GM23338 (cell line): ENCODE data around the gene MED12L. TPM values are rescaled to one million over a fixed set of nuclear protein-coding genes. Genes with fewer than 3 reads are reported as not detected.

Experiments
- ATAC-seq: fragments of 200-7000 bp; cut with Tn5 transposase; 3 replicates; pipeline ENCODE4 v1.9.1; 2020
- DNase-seq: peaks from one replicate; pipeline ENCODE4 v3.0.0-alpha.2; 2015; ENCODE audit warnings: low spot score
- H2AFZ ChIP-seq: fragments of 200-600 bp; sonication (generic); 2 replicates; pipeline ENCODE4 v1.8.0; 2016; ENCODE audit warnings: antibody characterized with exemption, mild to moderate bottlenecking, moderate library complexity
- H3F3A ChIP-seq: fragments of 200-600 bp; sonication (generic); replicated peaks from 2 replicates; pipeline ENCODE4 v1.8.0; 2017; ENCODE audit warnings: antibody characterized with exemption, mixed run types, low read depth
- H3K27ac ChIP-seq: fragments of 200-600 bp; sonication (generic); 2 replicates; pipeline ENCODE4 v1.6.1; 2016; ENCODE audit warnings: low read depth
- H3K27me3 ChIP-seq: fragments of 200-600 bp; sonication (generic); 2 replicates; pipeline ENCODE4 v1.8.0; 2016; ENCODE audit warnings: mild to moderate bottlenecking, mixed run types, moderate library complexity; ENCODE audit not compliant: insufficient read depth
- H3K36me3 ChIP-seq: fragments of 200-600 bp; sonication (generic); 2 replicates; pipeline ENCODE4 v1.8.0; 2016; ENCODE audit warnings: mild to moderate bottlenecking; ENCODE audit not compliant: insufficient read depth
- H3K4me1 ChIP-seq: fragments of 200-600 bp; sonication (generic); 2 replicates; pipeline ENCODE4 v1.8.0; 2016; ENCODE audit warnings: mild to moderate bottlenecking, moderate library complexity; ENCODE audit not compliant: insufficient read depth
- H3K4me2 ChIP-seq: fragments of 200-600 bp; sonication (generic); 2 replicates; pipeline ENCODE4 v1.7.1; 2017; ENCODE audit warnings: mixed run types
- H3K4me3 ChIP-seq: fragments of 200-600 bp; sonication (generic); 2 replicates; pipeline ENCODE4 v1.6.1; 2016; ENCODE audit warnings: mixed run types
- H3K79me2 ChIP-seq: fragments of 200-600 bp; sonication (generic); replicated peaks from 2 replicates; pipeline ENCODE4 v1.8.0; 2017; ENCODE audit warnings: mild to moderate bottlenecking; ENCODE audit not compliant: insufficient read depth
- H3K9me2 ChIP-seq: fragments of 200-600 bp; sonication (generic); 2 replicates; pipeline ENCODE4 v1.8.0; 2017; ENCODE audit not compliant: insufficient read depth
- H4K20me1 ChIP-seq: fragments of 200-600 bp; sonication (generic); replicated peaks from 2 replicates; pipeline ENCODE4 v1.8.0; 2017; ENCODE audit warnings: mild to moderate bottlenecking; ENCODE audit not compliant: insufficient read depth
- H3K27ac Mint-ChIP-seq: 2 replicates; pipeline ENCODE4 v1.8.0; 2020; ENCODE audit warnings: inconsistent platforms, mild to moderate bottlenecking, moderate library complexity, mixed read lengths
- H3K27me3 Mint-ChIP-seq: 3 replicates; pipeline ENCODE4 v1.8.0; 2022; ENCODE audit warnings: low read depth, mild to moderate bottlenecking, moderate library complexity, mixed read lengths, inconsistent platforms; ENCODE audit not compliant: insufficient read depth, poor library complexity
- H3K36me3 Mint-ChIP-seq: 3 replicates; pipeline ENCODE4 v1.8.0; 2021; ENCODE audit warnings: low read depth, mild to moderate bottlenecking, inconsistent platforms, moderate library complexity, mixed read lengths
- H3K4me1 Mint-ChIP-seq: 3 replicates; pipeline ENCODE4 v1.8.0; 2020; ENCODE audit warnings: mild to moderate bottlenecking, inconsistent platforms, mixed read lengths
- H3K4me3 Mint-ChIP-seq: 3 replicates; pipeline ENCODE4 v1.8.0; 2021; ENCODE audit warnings: moderate library complexity, mild to moderate bottlenecking, inconsistent platforms, mixed read lengths
- H3K9me3 Mint-ChIP-seq: 3 replicates; pipeline ENCODE4 v1.8.0; 2020; ENCODE audit warnings: moderate library complexity, mild to moderate bottlenecking, inconsistent platforms, mixed read lengths
- CREB1 ChIP-seq: fragments of 250-450 bp; sonication (Bioruptor Pico); IDR thresholded peaks from 2 replicates; pipeline ENCODE4 v1.5.0; 2020; ENCODE audit warnings: low read depth, mild to moderate bottlenecking, moderate library complexity
- CTCF ChIP-seq, 2 experiments: fragments of 200-600 bp in 1 of 2; sonication (generic) in 1 of 2; conservative IDR thresholded peaks; 2 replicates each; pipeline versions ENCODE4 v1.5.1 to v1.6.1; 2016 to 2017; ENCODE audit warnings: antibody characterized with exemption in 2 of 2, low read depth in 2 of 2, mild to moderate bottlenecking in 2 of 2, moderate library complexity in 1 of 2
- ETS1 ChIP-seq: IDR thresholded peaks from 2 replicates; pipeline ENCODE4 v1.6.1; 2016; ENCODE audit warnings: antibody characterized with exemption
- EZH2 ChIP-seq: fragments of 200-600 bp; sonication (generic); IDR thresholded peaks from one replicate; pipeline ENCODE4 v1.8.0; 2017; ENCODE audit warnings: antibody characterized with exemption, mild to moderate bottlenecking, low read depth; ENCODE audit not compliant: unreplicated experiment
- EZH2phosphoT487 ChIP-seq: fragments of 200-600 bp; sonication (generic); IDR thresholded peaks from one replicate; pipeline ENCODE4 v1.8.1; 2018; ENCODE audit warnings: antibody characterized with exemption; ENCODE audit not compliant: unreplicated experiment
- JUNB ChIP-seq: IDR thresholded peaks from one replicate; pipeline ENCODE4 v1.6.1; 2016; ENCODE audit warnings: antibody characterized with exemption; ENCODE audit not compliant: unreplicated experiment
- NANOG ChIP-seq: IDR thresholded peaks from 2 replicates; pipeline ENCODE4 v1.6.1; 2016; ENCODE audit warnings: antibody characterized with exemption, borderline replicate concordance
- POLR2AphosphoS5 ChIP-seq: IDR thresholded peaks from 2 replicates; pipeline ENCODE4 v1.6.1; 2016; ENCODE audit warnings: antibody characterized with exemption, low read depth
- REST ChIP-seq: IDR thresholded peaks from one replicate; pipeline ENCODE4 v1.6.1; 2018; ENCODE audit warnings: antibody characterized with exemption; ENCODE audit not compliant: unreplicated experiment
- STAT1 ChIP-seq: IDR thresholded peaks from one replicate; pipeline ENCODE4 v1.6.1; 2016; ENCODE audit warnings: antibody characterized with exemption; ENCODE audit not compliant: unreplicated experiment
- ZNF114 ChIP-seq: fragments of 250-450 bp; sonication (Bioruptor Pico); IDR thresholded peaks from 2 replicates; pipeline ENCODE4 v1.5.0; 2020; ENCODE audit warnings: mild to moderate bottlenecking, moderate library complexity
- ZNF331 ChIP-seq: fragments of 250-450 bp; sonication (Bioruptor Pico); IDR thresholded peaks from 2 replicates; pipeline ENCODE4 v1.5.0; 2020; ENCODE audit warnings: low read depth, mild to moderate bottlenecking, moderate library complexity
- ZNF462 ChIP-seq: fragments of 250-450 bp; sonication (Bioruptor Pico); IDR thresholded peaks from 2 replicates; pipeline ENCODE4 v1.5.0; 2020; ENCODE audit warnings: mild to moderate bottlenecking, moderate library complexity
- polyA plus RNA-seq: library from polyadenylated mRNA; unstranded; fragments of >200 nt; fragmentation: Nextera tagmentation; extraction: Ambion mirVana; gene quantifications from 2 replicates; pipeline ENCODE4 v1.2.1, GENCODE V29; 2016
- total RNA-seq: library from RNA; depleted of rRNA; stranded (reverse); fragments of >200 nt; shearing (Covaris generic); gene quantifications from 2 replicates; pipeline ENCODE4 v1.2.3, GENCODE V29; 2014

MED12L gene
- total and polyA plus RNA-seq, 2 experiments from 2014 or later = 5.7 to 25.0 TPM

GRCh38 chr3:151269631-151270030, 184.2 kb downstream of the MED12L start:
- no peak overlapping the region for H3K27ac Mint-ChIP-seq
- TF ChIP-seq ZNF331 (no peak), ZNF462 (CRISPR knock-in tag) (no peak), EZH2 (no peak), REST (no peak), NANOG (no peak), ETS1 (no peak), STAT1 (no peak), JUNB (no peak), EZH2phosphoT487 (no peak), ZNF114 (CRISPR knock-in tag) (no peak), CTCF (conservative IDR thresholded peaks at IDR 0.05; ENCODE audit: low read depth in 2 of 2) (no peak), CREB1 (no peak), POLR2AphosphoS5 (no peak)
- ATAC-seq = no peak

More at GRCh38 chr3:151269631-151270030, 184.2 kb downstream of the MED12L start:
- Histone ChIP-seq H3K27ac (no peak overlapping the region), H2AFZ (no peak overlapping the region), H3K4me1 (peaks cover 22% of the 10 kb centered on the region), H4K20me1 (no peaks in the 10 kb centered on the region; the same call in 1 of the 2 replicates), H3K79me2 (no peaks in the 10 kb centered on the region), H3K4me3 (no peak overlapping the region), H3K4me2 (no peak overlapping the region), H3F3A (no peaks in the 10 kb centered on the region), H3K9me2 (no peaks in the 10 kb centered on the region), H3K27me3 (no peaks in the 10 kb centered on the region), H3K36me3 (no peaks in the 10 kb centered on the region)
- Mint-ChIP-seq H3K4me1 (peaks cover 31% of the 10 kb centered on the region), H3K4me3 (no peak overlapping the region), H3K36me3 (peaks cover 3% of the 10 kb centered on the region; the same call in 1 of the 3 replicates), H3K27me3 (no peaks in the 10 kb centered on the region), H3K9me3 (no peaks in the 10 kb centered on the region)
- DNase-seq = no peak
